ENCODE measurements around the gene PAIP2B. TPM values are rescaled to one million over a fixed set of nuclear protein-coding genes. Genes with fewer than 3 reads are reported as not detected.

Gene PAIP2B
- 1.1 and 1.5 TPM in 2 replicates for total RNA-seq

GRCh38 chr2:71226965-71227560 is at the start of gene PAIP2B:
Gene PAIP2B, minus strand, starts transcription at chr2:71227103. Its CDS starts 24,514 bp downstream, at chr2:71202589.

Other genes starting within 250 kb of the PAIP2B start
- 0.27 TPM in 1 of 2 replicates, not detected in the other for gene ANKRD53, start 248.5 kb downstream of the PAIP2B start, total RNA-seq
- 20.1 and 32.2 TPM in 2 replicates for gene TEX261, start 232.2 kb downstream of the PAIP2B start, total RNA-seq
- 35.9 and 58.8 TPM in 2 replicates for gene NAGK, start 158.5 kb downstream of the PAIP2B start, total RNA-seq
- 6.4 and 7.3 TPM in 2 replicates for gene MCEE, start 96.9 kb downstream of the PAIP2B start, total RNA-seq
- 12.6 and 18.8 TPM in 2 replicates for gene MPHOSPH10, start 96.5 kb downstream of the PAIP2B start, total RNA-seq
- gene ZNF638, start 104.7 kb upstream of the PAIP2B start, total RNA-seq: 44.0 and 60.9 TPM in 2 replicates
- 0.57 and 1.3 TPM in 2 replicates for gene DYSF, start 226.5 kb upstream of the PAIP2B start, total RNA-seq